Measurements from ENCODE around the gene KIAA0930.

GRCh38 chr22:45284705-45285262, 44.1 kb upstream of the KIAA0930 start, which contains the start of gene UPK3A:
- TF ChIP-seq CTCF (IDR thresholded peaks at IDR 0.05) (no peak), POLR2A (IDR thresholded peaks at IDR 0.05) (peak in 1 of 2 donors; percentile 37)

All from uterus (tissue), 2 donors.